HCT116 (cell line): ENCODE measurements around the gene MEGF6. TPM values are rescaled to one million over a fixed set of nuclear protein-coding genes. Genes with fewer than 3 reads are reported as not detected.

Source experiments
- ATAC-seq: fragments of 200-7000 bp; cut with Tn5 transposase; 2 replicates; pipeline ENCODE4 v1.9.1; 2020; ENCODE audit warnings: mild to moderate bottlenecking, moderate library complexity
- BruUV-seq: library from RNA; stranded (reverse); fragments of 400-500 nt; replicated peaks from 2 replicates; lab custom pipeline; 2021; lab: Mats Ljungman, UMichigan
- CTCF ChIA-PET: fragments of 300-600 bp; sonication (Branson Sonifier 250); formaldehyde crosslinking; loops from one replicate; lab custom pipeline; 2021; ENCODE audit warnings: antibody characterized with exemption; lab: Charles Lee
- POLR2A ChIA-PET: fragments of 300-600, 350-600 bp; sonication (Branson Sonifier 250); formaldehyde crosslinking; loops from one replicate; lab custom pipeline; 2021; ENCODE audit warnings: antibody characterized with exemption; lab: Charles Lee
- RAD21 ChIA-PET, 2 experiments: fragments of 300-600 bp; sonication (Branson Sonifier 250); formaldehyde crosslinking; loops; one replicate each; lab custom pipeline; 2023; ENCODE audit warnings: low total read pairs in 2 of 2; ENCODE audit not compliant: uncharacterized antibody in 2 of 2, unreplicated experiment in 2 of 2, low non-redundant PET in 1 of 2; lab: Charles Lee
- DNase-seq: peaks from one replicate; pipeline ENCODE4 v3.0.0-alpha.2; 2010; ENCODE audit warnings: low read depth, low spot score
- H2AFZ ChIP-seq: fragments of 200-600 bp; shearing (Covaris generic), sonication (generic); 2 replicates; pipeline ENCODE4 v1.6.1; 2017; ENCODE audit warnings: low read depth, mixed run types, mixed read lengths, antibody characterized with exemption, low read length; ENCODE audit not compliant: poor library complexity, severe bottlenecking
- H3K27ac ChIP-seq: 2 replicates; pipeline ENCODE4 v1.5.1; 2012; ENCODE audit warnings: low read depth, low read length
- H3K27me3 ChIP-seq: fragments of 200-600 bp; sonication (generic); 2 replicates; pipeline ENCODE4 v1.6.1; 2016; ENCODE audit warnings: mixed run types, low read length, mixed read lengths; ENCODE audit not compliant: insufficient read depth
- H3K36me3 ChIP-seq, 2 experiments: fragments of 200-500 bp in 1 of 2; fragments of 200-600 bp in 1 of 2; sonication (Bioruptor generic) in 1 of 2; sonication (generic) in 1 of 2; 2 replicates each; pipeline versions ENCODE4 v1.5.1 to v1.6.1; 2014 to 2016; ENCODE audit warnings: low read length in 2 of 2, inconsistent platforms in 1 of 2, mixed read lengths in 1 of 2, mixed run types in 1 of 2; ENCODE audit not compliant: insufficient read depth in 2 of 2, control insufficient read depth in 1 of 2
- H3K4me1 ChIP-seq, 2 experiments: fragments of 200-600 bp in 1 of 2; sonication (generic) in 1 of 2; 2 replicates each; pipeline versions ENCODE4 v1.5.1 to v1.6.1; 2012 to 2017; ENCODE audit warnings: low read length in 2 of 2, inconsistent platforms in 1 of 2, mild to moderate bottlenecking in 1 of 2, mixed read lengths in 1 of 2, mixed run types in 1 of 2, moderate library complexity in 1 of 2; ENCODE audit not compliant: insufficient read depth in 2 of 2, control insufficient read depth in 1 of 2
- H3K4me2 ChIP-seq: fragments of 200-600 bp; sonication (generic); 2 replicates; pipeline ENCODE4 v1.6.1; 2017; ENCODE audit warnings: mixed run types, low read length, mixed read lengths
- H3K4me3 ChIP-seq, 2 experiments: fragments of 200-600 bp in 1 of 2; sonication (generic) in 1 of 2; replicated peaks in 1 of 2; 2 replicates each; pipeline ENCODE4 v1.5.1; 2011 to 2016; ENCODE audit warnings: low read length in 2 of 2, control low read depth in 1 of 2, low read depth in 1 of 2, mild to moderate bottlenecking in 1 of 2, mixed read lengths in 1 of 2, mixed run types in 1 of 2
- H3K79me2 ChIP-seq: fragments of 200-600 bp; sonication (generic); 2 replicates; pipeline ENCODE4 v1.6.1; 2017; ENCODE audit warnings: mild to moderate bottlenecking, mixed run types, low read length, moderate library complexity, mixed read lengths; ENCODE audit not compliant: insufficient read depth
- H3K9ac ChIP-seq: fragments of 200-600 bp; sonication (generic); 2 replicates; pipeline ENCODE4 v1.6.1; 2016; ENCODE audit warnings: low read length, mixed read lengths
- H3K9me2 ChIP-seq: fragments of 200-600 bp; sonication (generic), shearing (Covaris generic); 2 replicates; pipeline ENCODE4 v1.6.1; 2017; ENCODE audit warnings: mixed run types, mild to moderate bottlenecking, moderate library complexity; ENCODE audit not compliant: insufficient read depth
- H3K9me3 ChIP-seq, 2 experiments: fragments of 200-500 bp in 1 of 2; fragments of 200-600 bp in 1 of 2; sonication (Bioruptor generic) in 1 of 2; sonication (generic) in 1 of 2; 2 replicates each; pipeline ENCODE4 v1.6.1; 2014 to 2017; ENCODE audit warnings: low read length in 2 of 2, mixed read lengths in 2 of 2, inconsistent platforms in 1 of 2, low read depth in 1 of 2, mild to moderate bottlenecking in 1 of 2, mixed run types in 1 of 2, moderate library complexity in 1 of 2; ENCODE audit not compliant: control insufficient read depth in 1 of 2, insufficient read depth in 1 of 2
- H4K20me1 ChIP-seq: fragments of 200-600 bp; sonication (generic), shearing (Covaris generic); 2 replicates; pipeline ENCODE4 v1.6.1; 2017; ENCODE audit warnings: mixed run types, mild to moderate bottlenecking, moderate library complexity; ENCODE audit not compliant: insufficient read depth
- EZH2 ChIP-seq: fragments of 200-600 bp; sonication (generic); IDR thresholded peaks from 2 replicates; pipeline ENCODE4 v1.6.1; 2017; ENCODE audit warnings: antibody characterized with exemption, mixed run types
- EZH2phosphoT487 ChIP-seq: fragments of 200-600 bp; IDR thresholded peaks from 2 replicates; pipeline ENCODE4 v1.6.1; 2018; ENCODE audit warnings: antibody characterized with exemption, borderline replicate concordance
- POLR2AphosphoS5 ChIP-seq: IDR thresholded peaks from 2 replicates; pipeline ENCODE4 v1.6.1; 2011; ENCODE audit warnings: mild to moderate bottlenecking, low read depth, low read length, moderate library complexity
- SP1 ChIP-seq: IDR thresholded peaks from 2 replicates; pipeline ENCODE4 v1.6.1; 2012; ENCODE audit warnings: low read depth
- SRF ChIP-seq: IDR thresholded peaks from 2 replicates; pipeline ENCODE4 v1.6.1; 2012; ENCODE audit warnings: low read depth
- ZFX ChIP-seq: fragments of 450-650 bp; IDR thresholded peaks from 2 replicates; pipeline ENCODE4 v1.6.1; 2017
- intact Hi-C: fragments of 100-400 bp; cut with micrococcal nuclease; formaldehyde crosslinking; loops from 2 replicates; pipeline ENCODE4 v1.10.0; 2022
- total RNA-seq: library from RNA; stranded (reverse); gene quantifications from one replicate; pipeline ENCODE4 v1.2.1, GENCODE V29; 2021; ENCODE audit not compliant: unreplicated experiment
- TF ChIP-seq, protein P1 (sequence below): IDR thresholded peaks from 2 replicates; pipeline ENCODE4 v1.6.1; 2011; ENCODE audit warnings: mild to moderate bottlenecking, low read length, moderate library complexity; ENCODE audit not compliant: insufficient replicate concordance; ENCODE audit errors: extremely low read depth
- TF ChIP-seq, protein P2 (sequence below): IDR thresholded peaks from 2 replicates; pipeline ENCODE4 v1.6.1; 2012

The MEGF6 gene
- total RNA-seq, 1 experiment from 2014 or later: 47.6 TPM

DNA sequence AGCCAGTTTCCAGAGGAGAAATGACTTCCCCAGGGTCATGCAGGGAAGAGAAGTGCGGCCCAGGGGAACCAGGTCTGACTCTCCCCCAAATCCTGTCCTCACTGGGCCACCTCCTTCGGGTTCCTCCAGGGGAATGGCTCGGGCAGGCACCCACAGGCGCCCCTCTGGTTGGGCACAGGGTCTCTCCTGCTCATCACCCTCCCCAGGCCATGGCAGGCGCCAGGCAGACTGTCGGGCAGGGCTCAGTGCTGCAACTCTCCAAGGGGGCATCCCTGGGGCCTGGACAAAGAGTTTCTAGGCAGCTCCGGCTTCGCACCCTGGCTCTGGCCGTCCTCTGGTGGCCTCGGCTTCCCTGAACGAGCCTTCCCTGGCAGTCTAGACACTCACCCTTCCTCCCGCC lies 75.6 kb downstream of the MEGF6 start:
- Histone ChIP-seq H4K20me1 (no peaks in the 10 kb centered on the region), H3K36me3 (no peaks in the 10 kb centered on the region), H3K27ac (no peak overlapping the region), H3K9me2 (no peaks in the 10 kb centered on the region), H3K9me3 (no peaks in the 10 kb centered on the region), H3K4me3 (no peak overlapping the region)
- POLR2A ChIA-PET: no interaction called here
- RAD21 ChIA-PET: no interaction called here
- no TSS peak for BruUV-seq
- TF ChIP-seq, protein P1, sequence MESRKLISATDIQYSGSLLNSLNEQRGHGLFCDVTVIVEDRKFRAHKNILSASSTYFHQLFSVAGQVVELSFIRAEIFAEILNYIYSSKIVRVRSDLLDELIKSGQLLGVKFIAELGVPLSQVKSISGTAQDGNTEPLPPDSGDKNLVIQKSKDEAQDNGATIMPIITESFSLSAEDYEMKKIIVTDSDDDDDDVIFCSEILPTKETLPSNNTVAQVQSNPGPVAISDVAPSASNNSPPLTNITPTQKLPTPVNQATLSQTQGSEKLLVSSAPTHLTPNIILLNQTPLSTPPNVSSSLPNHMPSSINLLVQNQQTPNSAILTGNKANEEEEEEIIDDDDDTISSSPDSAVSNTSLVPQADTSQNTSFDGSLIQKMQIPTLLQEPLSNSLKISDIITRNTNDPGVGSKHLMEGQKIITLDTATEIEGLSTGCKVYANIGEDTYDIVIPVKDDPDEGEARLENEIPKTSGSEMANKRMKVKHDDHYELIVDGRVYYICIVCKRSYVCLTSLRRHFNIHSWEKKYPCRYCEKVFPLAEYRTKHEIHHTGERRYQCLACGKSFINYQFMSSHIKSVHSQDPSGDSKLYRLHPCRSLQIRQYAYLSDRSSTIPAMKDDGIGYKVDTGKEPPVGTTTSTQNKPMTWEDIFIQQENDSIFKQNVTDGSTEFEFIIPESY: no peak
- no peak for TF ChIP-seq EZH2
- no peak for TF ChIP-seq SP1
- TF ChIP-seq, protein P2, sequence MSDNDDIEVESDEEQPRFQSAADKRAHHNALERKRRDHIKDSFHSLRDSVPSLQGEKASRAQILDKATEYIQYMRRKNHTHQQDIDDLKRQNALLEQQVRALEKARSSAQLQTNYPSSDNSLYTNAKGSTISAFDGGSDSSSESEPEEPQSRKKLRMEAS: no peak
- TF ChIP-seq SRF: no peak
- no peak for TF ChIP-seq EZH2phosphoT487
- TF ChIP-seq ZFX: no peak
- no peak for TF ChIP-seq POLR2AphosphoS5
- TF ChIP-seq, all 23 proteins: peak for 0
- H2AFZ ChIP-seq: no peak overlapping the region
- intact Hi-C loops: no loop called here
- CTCF ChIA-PET: no interaction called here
- no peaks in the 10 kb centered on the region for H3K27me3 ChIP-seq
- H3K4me2 ChIP-seq: no peak overlapping the region
- H3K79me2 ChIP-seq: no peaks in the 10 kb centered on the region
- no peak for ATAC-seq
- peaks cover 3 to 14% of the 10 kb centered on the region in 2 experiments; a peak in 2 of 4 replicates for H3K4me1 ChIP-seq
- DNase-seq: no peak
- H3K9ac ChIP-seq: no peak overlapping the region
